ENCODE results near the gene FARP2.

FARP2 gene

DNA sequence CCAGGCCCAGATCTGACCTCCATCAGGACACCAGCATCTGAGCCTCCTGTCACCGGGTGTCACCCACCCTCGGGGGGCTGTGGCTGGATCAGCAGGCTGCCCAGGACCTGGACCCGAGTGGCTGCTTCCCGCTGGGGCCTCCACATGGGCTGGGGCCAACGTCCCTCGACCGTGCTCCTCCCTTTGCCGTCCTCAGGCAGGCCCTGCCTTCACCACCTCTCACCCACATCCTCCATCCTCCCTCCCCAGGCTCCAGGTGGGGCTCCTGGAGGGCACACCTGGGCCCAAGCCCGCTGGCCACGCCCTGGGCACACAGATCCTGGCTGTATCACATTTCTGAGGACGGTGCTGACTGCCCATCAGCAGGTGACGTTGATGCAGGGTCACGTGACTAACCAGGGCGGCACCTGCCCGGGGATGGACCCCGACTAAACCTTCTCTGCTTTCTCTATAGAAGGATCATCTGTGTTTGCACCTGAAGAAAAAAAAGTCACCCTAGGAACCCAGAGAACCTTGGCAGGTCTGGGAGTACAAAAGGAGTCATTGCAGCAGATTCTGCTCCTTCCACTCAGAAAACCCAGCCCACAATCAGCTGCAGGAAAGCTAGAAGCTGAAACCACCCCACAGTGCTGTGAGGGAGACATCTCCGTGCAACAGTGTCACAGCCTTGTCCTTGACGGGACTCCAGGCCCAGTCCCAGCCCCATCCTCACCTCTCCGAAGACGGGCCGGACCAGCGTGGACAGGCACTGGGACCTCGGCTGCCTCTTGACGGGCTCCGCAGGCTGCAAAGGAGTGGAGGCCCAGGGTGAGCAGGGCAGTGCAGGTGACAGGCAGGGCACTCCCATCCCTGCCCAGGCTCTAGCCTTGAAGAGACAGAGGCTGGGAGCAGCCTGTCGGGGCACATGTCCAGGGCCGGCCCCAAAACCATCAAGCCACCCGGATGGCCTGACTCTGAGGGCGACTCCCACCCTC lies 141.1 kb downstream of the FARP2 start:
- Histone ChIP-seq H3K27me3 (ENCODE audit: control insufficient read depth in 1 of 2, insufficient read depth in 2 of 2, low read length in 2 of 2) (no peaks in the 10 kb centered on the region), H3K9me3 (ENCODE audit: low read length) (no peaks in the 10 kb centered on the region), H3K4me1 (ENCODE audit: insufficient read depth, low read length) (no peaks in the 10 kb centered on the region), H3K4me3 (ENCODE audit: low read depth in 1 of 2, low read length in 2 of 2) (no peak overlapping the region), H3K27ac (ENCODE audit: low read depth, low read length) (no peak overlapping the region), H3K36me3 (ENCODE audit: insufficient read depth, low read length) (peaks cover 30% of the 10 kb centered on the region), H3K9ac (ENCODE audit: low read length) (no peak overlapping the region)

DNA sequence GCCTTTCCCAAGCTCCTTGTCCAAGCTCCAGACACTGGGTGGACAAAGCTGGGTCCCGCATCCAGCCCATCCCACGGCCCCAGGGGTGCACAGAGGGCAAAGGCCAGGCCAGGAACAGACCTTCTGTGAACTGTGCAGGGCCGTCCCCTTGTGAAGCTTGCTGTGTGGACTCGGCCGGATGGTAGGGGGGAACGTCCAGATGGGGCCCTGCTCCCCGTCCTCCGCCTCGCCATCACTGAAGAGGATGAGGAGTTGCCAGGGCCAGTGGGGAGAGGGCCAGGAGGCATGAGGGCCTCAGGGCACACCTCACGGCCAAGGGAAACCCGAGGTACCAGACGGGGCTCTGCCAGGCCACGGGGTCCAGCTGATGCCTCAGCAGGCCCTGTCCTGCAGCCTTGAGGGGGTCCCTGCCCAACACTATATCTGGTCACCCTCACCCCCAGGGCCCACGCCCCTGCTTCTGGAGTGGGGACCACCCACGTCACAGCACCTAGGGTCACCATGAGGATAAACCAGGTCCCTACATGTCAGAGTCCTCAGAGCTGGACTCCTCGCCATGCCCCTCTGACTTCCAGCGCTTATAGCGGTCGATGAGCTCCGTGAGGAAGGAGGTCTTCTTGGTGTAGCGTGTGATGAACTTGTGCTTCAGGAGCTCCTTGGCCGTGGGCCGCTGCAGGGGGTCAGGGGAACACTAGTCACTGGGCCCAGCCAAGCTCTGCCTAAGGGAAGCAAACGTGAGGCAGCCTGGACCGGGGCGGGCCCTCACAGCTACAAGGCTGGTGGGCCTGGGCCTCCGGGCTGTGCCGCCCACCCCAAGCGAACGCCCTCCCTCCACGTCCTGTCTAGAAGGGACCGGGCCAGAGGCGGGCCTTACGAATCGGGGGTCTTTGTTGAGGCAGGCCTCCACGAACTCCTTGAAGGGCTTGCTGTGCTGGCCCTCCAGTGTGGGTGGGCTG lies 142.3 kb downstream of the FARP2 start:
- Histone ChIP-seq H3K9ac (ENCODE audit: low read length) (no peak overlapping the region), H3K27me3 (ENCODE audit: control insufficient read depth in 1 of 2, insufficient read depth in 2 of 2, low read length in 2 of 2) (no peaks in the 10 kb centered on the region), H3K4me1 (ENCODE audit: insufficient read depth, low read length) (no peaks in the 10 kb centered on the region), H3K4me3 (ENCODE audit: low read depth in 1 of 2, low read length in 2 of 2) (no peak overlapping the region), H3K9me3 (ENCODE audit: low read length) (no peaks in the 10 kb centered on the region), H3K27ac (ENCODE audit: low read depth, low read length) (no peak overlapping the region), H3K36me3 (ENCODE audit: insufficient read depth, low read length) (peaks cover 30% of the 10 kb centered on the region)

DNA sequence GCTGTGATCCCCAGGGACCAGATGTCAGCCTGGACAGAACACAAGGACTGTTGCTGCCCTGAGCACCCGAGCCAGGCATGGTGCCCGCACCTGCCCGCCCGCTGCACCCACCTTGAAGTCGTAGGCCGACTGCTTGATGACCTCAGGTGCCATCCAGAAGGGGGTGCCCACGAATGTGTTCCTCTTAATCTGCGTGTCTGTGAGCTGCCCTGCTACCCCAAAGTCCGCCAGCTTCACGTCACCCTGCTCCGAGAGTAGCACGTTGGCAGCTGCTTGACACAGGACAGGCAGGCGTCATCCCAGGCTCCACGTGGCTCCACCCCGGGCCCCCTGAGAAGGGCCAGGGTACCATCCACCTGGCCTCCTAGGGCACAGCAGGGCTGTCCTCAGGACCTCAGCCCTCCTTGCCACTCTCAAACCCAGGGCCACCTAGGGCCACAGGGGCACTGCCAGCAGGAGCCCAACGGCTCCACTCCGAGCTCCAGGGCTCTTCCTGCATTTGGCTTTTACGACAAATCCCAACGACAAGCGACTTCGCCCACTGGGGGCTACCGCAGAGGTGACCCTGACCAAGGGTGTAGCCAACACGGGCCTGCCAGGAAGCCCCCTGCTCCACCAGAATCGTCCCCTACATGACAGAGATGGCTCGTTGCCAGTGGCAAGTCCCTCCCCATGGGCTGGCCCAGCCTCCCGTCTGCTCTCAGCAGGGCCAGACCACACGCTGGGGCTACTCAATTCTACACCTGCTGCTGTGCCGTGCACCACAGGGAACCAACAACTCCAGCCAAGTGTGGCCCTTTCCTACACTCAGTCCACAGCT lies 143.3 kb downstream of the FARP2 start:
- H3K9me3 ChIP-seq (ENCODE audit: low read length): no peaks in the 10 kb centered on the region
- H3K4me3 ChIP-seq (ENCODE audit: low read depth in 1 of 2, low read length in 2 of 2): no peak overlapping the region
- no peak overlapping the region for H3K9ac ChIP-seq (ENCODE audit: low read length)
- no peaks in the 10 kb centered on the region for H3K4me1 ChIP-seq (ENCODE audit: insufficient read depth, low read length)
- H3K27me3 ChIP-seq (ENCODE audit: control insufficient read depth in 1 of 2, insufficient read depth in 2 of 2, low read length in 2 of 2): no peaks in the 10 kb centered on the region
- H3K36me3 ChIP-seq (ENCODE audit: insufficient read depth, low read length): peaks cover 25% of the 10 kb centered on the region
- no peak overlapping the region for H3K27ac ChIP-seq (ENCODE audit: low read depth, low read length)

DNA sequence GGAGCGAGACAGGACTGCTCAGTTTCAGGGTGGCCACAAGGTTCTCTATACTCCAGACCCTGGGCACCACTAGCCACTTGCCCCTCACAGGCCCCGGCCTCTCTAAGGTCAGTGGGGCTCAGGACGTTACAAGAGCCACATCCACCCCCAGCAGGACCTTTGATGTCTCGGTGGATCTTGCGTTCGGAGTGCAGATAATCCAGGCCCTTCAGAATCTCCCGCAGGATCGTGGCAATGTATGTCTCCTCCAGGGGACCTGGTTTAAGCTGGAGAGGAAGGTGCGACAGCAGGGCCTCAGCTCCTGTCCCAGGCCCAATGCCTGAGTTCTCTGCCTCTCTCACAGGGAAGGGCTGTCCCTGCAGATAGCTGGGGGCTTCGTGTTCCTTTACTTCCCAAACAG lies 143.9 kb downstream of the FARP2 start:
- H3K9me3 ChIP-seq (ENCODE audit: low read length): no peaks in the 10 kb centered on the region
- peaks cover 20% of the 10 kb centered on the region for H3K36me3 ChIP-seq (ENCODE audit: insufficient read depth, low read length)
- no peaks in the 10 kb centered on the region for H3K4me1 ChIP-seq (ENCODE audit: insufficient read depth, low read length)
- no peaks in the 10 kb centered on the region for H3K27me3 ChIP-seq (ENCODE audit: control insufficient read depth in 1 of 2, insufficient read depth in 2 of 2, low read length in 2 of 2)
- H3K9ac ChIP-seq (ENCODE audit: low read length): no peak overlapping the region
- no peak overlapping the region for H3K27ac ChIP-seq (ENCODE audit: low read depth, low read length)
- H3K4me3 ChIP-seq (ENCODE audit: low read depth in 1 of 2, low read length in 2 of 2): no peak overlapping the region

DNA sequence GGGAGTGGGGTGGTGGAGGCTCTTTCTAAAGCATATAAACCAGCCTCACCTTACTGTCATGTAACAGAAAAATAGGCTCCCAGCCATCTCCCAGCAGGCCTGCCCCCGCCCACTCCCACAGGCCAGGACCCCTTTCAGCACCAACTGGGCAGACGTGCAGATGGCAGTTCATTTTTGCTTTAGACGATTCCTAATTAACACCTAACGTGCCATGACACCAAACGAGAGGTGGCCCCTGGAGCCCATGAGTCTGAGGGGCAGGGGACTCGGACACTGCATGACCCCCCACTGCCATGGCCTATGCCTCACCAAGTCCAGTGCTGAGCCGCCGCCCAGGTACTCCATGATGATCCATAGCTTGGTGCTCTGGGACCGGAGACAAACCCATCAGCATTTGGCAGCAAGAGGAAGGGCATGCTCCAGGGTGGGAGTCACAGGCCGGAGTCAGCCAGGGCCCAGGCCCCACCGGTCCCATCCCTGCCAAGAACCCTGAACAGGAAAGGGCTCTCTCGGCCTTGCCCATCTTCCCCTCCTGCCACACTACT lies 144.4 kb downstream of the FARP2 start:
- H3K4me3 ChIP-seq (ENCODE audit: low read depth in 1 of 2, low read length in 2 of 2): no peak overlapping the region
- no peaks in the 10 kb centered on the region for H3K27me3 ChIP-seq (ENCODE audit: control insufficient read depth in 1 of 2, insufficient read depth in 2 of 2, low read length in 2 of 2)
- H3K4me1 ChIP-seq (ENCODE audit: insufficient read depth, low read length): peaks cover 3% of the 10 kb centered on the region
- no peak overlapping the region for H3K27ac ChIP-seq (ENCODE audit: low read depth, low read length)
- H3K9me3 ChIP-seq (ENCODE audit: low read length): no peaks in the 10 kb centered on the region
- no peak overlapping the region for H3K9ac ChIP-seq (ENCODE audit: low read length)
- peaks cover 17% of the 10 kb centered on the region for H3K36me3 ChIP-seq (ENCODE audit: insufficient read depth, low read length)

DNA sequence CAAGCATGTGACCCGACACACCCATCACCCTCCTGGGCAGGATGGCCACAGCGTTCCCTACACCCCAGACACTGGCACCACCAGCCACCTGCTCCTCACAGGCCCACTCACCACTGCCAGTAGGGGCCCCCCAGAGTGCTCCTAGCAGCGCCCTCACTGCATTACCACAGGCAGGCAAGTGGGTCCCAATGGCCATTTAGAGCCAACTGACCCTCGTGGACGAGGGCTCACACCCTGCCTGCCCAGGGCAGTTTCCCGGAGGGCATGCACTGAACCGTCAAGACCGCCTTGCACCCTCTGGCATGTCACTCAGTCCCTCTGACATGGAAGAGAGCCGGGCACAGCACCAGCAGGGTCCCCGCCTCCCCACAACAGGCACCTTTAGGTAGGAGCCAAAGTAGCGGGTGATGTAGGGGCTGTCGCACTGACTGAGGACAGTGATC lies 145.0 kb downstream of the FARP2 start:
- H3K27ac ChIP-seq (ENCODE audit: low read depth, low read length): no peak overlapping the region
- H3K4me3 ChIP-seq (ENCODE audit: low read depth in 1 of 2, low read length in 2 of 2): no peak overlapping the region
- H3K9ac ChIP-seq (ENCODE audit: low read length): no peak overlapping the region
- H3K9me3 ChIP-seq (ENCODE audit: low read length): no peaks in the 10 kb centered on the region
- peaks cover 9% of the 10 kb centered on the region for H3K4me1 ChIP-seq (ENCODE audit: insufficient read depth, low read length)
- no peaks in the 10 kb centered on the region for H3K27me3 ChIP-seq (ENCODE audit: control insufficient read depth in 1 of 2, insufficient read depth in 2 of 2, low read length in 2 of 2)
- peaks cover 13% of the 10 kb centered on the region for H3K36me3 ChIP-seq (ENCODE audit: insufficient read depth, low read length)

DNA sequence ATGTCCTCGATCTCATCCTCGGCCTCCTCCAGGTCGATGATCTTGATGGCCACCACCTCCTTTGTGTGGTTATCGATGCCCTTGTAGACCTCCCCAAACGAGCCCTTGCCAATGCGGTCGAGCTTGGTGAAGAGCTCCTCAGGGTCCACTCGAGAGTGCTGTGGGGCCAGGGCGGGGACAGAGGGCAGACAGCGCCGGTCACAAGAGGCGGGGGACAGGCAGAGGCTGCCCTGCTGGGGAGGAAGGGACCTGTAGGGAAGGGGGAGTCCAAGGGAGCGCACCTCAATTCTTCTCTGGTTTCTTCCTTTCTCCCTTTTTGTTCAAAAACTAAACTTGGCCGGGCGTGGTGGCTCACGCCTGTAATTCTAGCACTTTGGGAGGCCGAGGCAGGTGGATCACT lies 145.5 kb downstream of the FARP2 start:
- H3K27ac ChIP-seq (ENCODE audit: low read depth, low read length): no peak overlapping the region
- no peak overlapping the region for H3K4me3 ChIP-seq (ENCODE audit: low read depth in 1 of 2, low read length in 2 of 2)
- no peaks in the 10 kb centered on the region for H3K27me3 ChIP-seq (ENCODE audit: control insufficient read depth in 1 of 2, insufficient read depth in 2 of 2, low read length in 2 of 2)
- H3K36me3 ChIP-seq (ENCODE audit: insufficient read depth, low read length): peaks cover 13% of the 10 kb centered on the region
- H3K9me3 ChIP-seq (ENCODE audit: low read length): no peaks in the 10 kb centered on the region
- H3K9ac ChIP-seq (ENCODE audit: low read length): no peak overlapping the region
- peaks cover 11% of the 10 kb centered on the region for H3K4me1 ChIP-seq (ENCODE audit: insufficient read depth, low read length)

DNA sequence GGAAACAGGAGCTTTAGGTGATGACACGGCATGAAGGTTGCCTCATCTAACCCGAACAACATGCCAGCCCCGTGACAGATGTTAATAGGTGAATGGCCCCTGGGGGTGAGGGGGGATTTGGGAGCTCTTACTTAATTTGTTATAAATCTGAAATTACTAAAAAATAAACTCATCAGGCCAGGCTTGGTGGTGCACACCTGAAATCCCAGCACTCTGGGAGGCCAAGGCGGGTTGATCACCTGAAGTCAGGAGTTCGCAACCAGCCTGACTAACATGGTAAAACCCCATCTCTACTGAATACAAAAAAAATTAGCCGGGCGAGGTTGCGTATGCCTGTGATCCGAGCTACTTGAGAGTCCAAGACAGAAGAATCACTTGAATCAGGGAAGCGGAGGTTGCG lies 146.2 kb downstream of the FARP2 start:
- Histone ChIP-seq H3K27me3 (ENCODE audit: control insufficient read depth in 1 of 2, insufficient read depth in 2 of 2, low read length in 2 of 2) (no peaks in the 10 kb centered on the region), H3K36me3 (ENCODE audit: insufficient read depth, low read length) (peaks cover 13% of the 10 kb centered on the region), H3K27ac (ENCODE audit: low read depth, low read length) (no peak overlapping the region), H3K9ac (ENCODE audit: low read length) (no peak overlapping the region), H3K9me3 (ENCODE audit: low read length) (no peaks in the 10 kb centered on the region), H3K4me1 (ENCODE audit: insufficient read depth, low read length) (peaks cover 19% of the 10 kb centered on the region), H3K4me3 (ENCODE audit: low read depth in 1 of 2, low read length in 2 of 2) (no peak overlapping the region)

DNA sequence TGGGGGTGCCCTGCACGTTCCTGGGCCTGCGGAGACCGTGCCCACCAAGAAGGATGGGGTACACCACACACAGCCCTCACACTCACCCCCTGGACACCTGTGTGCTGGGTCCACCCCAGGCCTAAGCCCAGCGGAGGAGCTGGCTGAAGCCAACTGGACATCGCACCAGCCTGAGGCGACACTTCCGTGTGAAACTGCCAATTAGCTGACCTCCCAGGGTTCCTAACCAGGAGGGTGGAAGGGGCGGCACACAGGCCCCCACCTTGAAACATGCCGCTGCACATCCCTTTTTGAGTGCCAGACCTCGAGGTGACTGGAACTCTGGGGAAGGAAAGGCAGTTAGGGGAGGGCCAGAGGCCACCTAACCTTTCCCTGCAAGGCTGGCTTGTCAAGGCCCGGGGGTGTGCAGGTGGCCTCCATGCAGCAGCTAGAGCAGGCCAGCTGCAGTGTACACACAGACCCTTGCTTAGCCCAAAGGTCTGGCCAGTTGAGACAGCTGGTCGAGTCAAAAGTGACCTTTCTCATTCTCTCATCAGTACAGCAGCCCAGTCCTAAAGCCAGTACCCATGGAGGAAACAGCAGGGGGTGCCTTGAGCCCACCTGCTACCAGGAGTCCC lies 147.8 kb downstream of the FARP2 start:
- Histone ChIP-seq H3K4me3 (ENCODE audit: low read depth in 1 of 2, low read length in 2 of 2) (no peak overlapping the region), H3K27ac (ENCODE audit: low read depth, low read length) (no peak overlapping the region), H3K4me1 (ENCODE audit: insufficient read depth, low read length) (peaks cover 20% of the 10 kb centered on the region), H3K36me3 (ENCODE audit: insufficient read depth, low read length) (peaks cover 10% of the 10 kb centered on the region), H3K9me3 (ENCODE audit: low read length) (no peaks in the 10 kb centered on the region), H3K27me3 (ENCODE audit: control insufficient read depth in 1 of 2, insufficient read depth in 2 of 2, low read length in 2 of 2) (no peaks in the 10 kb centered on the region), H3K9ac (ENCODE audit: low read length) (no peak overlapping the region)

DNA sequence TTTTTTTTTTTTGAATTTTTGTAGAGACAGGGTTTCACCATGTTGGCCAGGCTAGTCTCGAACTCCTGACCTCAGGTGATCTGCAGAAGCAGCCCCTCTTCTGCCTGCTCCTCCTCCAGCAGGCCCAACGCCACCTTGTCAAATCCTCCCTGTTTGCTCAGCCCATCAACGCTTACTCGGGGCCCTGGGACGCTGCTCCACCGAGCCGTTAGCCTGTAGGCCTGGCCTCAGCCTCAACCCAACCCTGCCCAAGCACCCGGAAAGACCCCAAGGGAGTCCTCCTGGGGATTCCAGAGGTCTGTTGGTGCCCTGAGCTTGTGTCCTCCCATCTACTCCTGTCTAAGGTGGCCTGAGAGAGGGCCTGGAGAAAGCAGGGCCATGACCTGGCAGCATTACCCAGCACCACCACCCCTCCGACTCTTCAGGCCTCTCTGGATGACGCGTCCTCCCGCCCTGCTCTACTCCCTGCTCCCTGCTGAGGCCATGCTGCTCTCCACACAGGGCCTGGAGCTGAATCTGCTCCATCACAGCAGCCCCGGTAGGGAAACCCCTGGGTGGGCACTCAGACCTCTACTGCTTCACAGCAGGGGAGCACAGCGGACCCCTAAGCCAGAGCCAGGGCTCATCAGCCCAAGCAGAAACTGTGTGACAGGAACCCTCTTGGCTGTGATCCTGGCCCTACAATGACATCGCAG lies 149.1 kb downstream of the FARP2 start:
- Histone ChIP-seq H3K27me3 (ENCODE audit: control insufficient read depth in 1 of 2, insufficient read depth in 2 of 2, low read length in 2 of 2) (no peaks in the 10 kb centered on the region), H3K4me1 (ENCODE audit: insufficient read depth, low read length) (peaks cover 28% of the 10 kb centered on the region), H3K9ac (ENCODE audit: low read length) (no peak overlapping the region), H3K4me3 (ENCODE audit: low read depth in 1 of 2, low read length in 2 of 2) (no peak overlapping the region), H3K36me3 (ENCODE audit: insufficient read depth, low read length) (peaks cover 10% of the 10 kb centered on the region), H3K9me3 (ENCODE audit: low read length) (no peaks in the 10 kb centered on the region), H3K27ac (ENCODE audit: low read depth, low read length) (no peak overlapping the region)
